H9 (cell line): ENCODE results near the gene DUOX1. TPM values are rescaled to one million over a fixed set of nuclear protein-coding genes. Genes with fewer than 3 reads are reported as not detected.

Source experiments
- DNase-seq: peaks from one replicate; pipeline ENCODE4 v3.0.0-alpha.2; 2017
- H2AFZ ChIP-seq: one replicate; pipeline ENCODE4 v1.6.1; 2013; ENCODE audit warnings: mild to moderate bottlenecking, low read length, control low read depth, moderate library complexity
- H2AK5ac ChIP-seq: 2 replicates; pipeline ENCODE4 v1.6.1; 2013; ENCODE audit warnings: low read length, control low read depth, mixed read lengths; ENCODE audit not compliant: insufficient read length
- H2BK120ac ChIP-seq: one replicate; pipeline ENCODE4 v1.6.1; 2013; ENCODE audit warnings: low read depth, mild to moderate bottlenecking, low read length, control low read depth, inconsistent platforms; ENCODE audit not compliant: poor library complexity, severe bottlenecking
- H2BK12ac ChIP-seq: 2 replicates; pipeline ENCODE4 v1.6.1; 2013; ENCODE audit warnings: low read length, control low read depth, mixed read lengths, low read depth; ENCODE audit not compliant: insufficient read length
- H2BK15ac ChIP-seq: 2 replicates; pipeline ENCODE4 v1.6.1; 2013; ENCODE audit warnings: low read depth, low read length, control low read depth
- H2BK20ac ChIP-seq: one replicate; pipeline ENCODE4 v1.6.1; 2013; ENCODE audit warnings: low read depth, mild to moderate bottlenecking, low read length, control low read depth, inconsistent platforms; ENCODE audit not compliant: poor library complexity, severe bottlenecking
- H2BK5ac ChIP-seq: 2 replicates; pipeline ENCODE4 v1.6.1; 2013; ENCODE audit warnings: low read length, control low read depth, mixed read lengths; ENCODE audit not compliant: insufficient read length
- H3K14ac ChIP-seq: 2 replicates; pipeline ENCODE4 v1.6.1; 2013; ENCODE audit warnings: low read length, control low read depth; ENCODE audit not compliant: insufficient read depth
- H3K18ac ChIP-seq: 2 replicates; pipeline ENCODE4 v1.6.1; 2013; ENCODE audit warnings: low read depth, mild to moderate bottlenecking, mixed read lengths, low read length, control low read depth; ENCODE audit not compliant: insufficient read length
- H3K23ac ChIP-seq: 2 replicates; pipeline ENCODE4 v1.6.1; 2013; ENCODE audit warnings: low read length, control low read depth, mixed read lengths, low read depth; ENCODE audit not compliant: insufficient read length
- H3K23me2 ChIP-seq: 2 replicates; pipeline ENCODE4 v1.6.1; 2013; ENCODE audit warnings: low read depth, mild to moderate bottlenecking, mixed read lengths, low read length, control low read depth; ENCODE audit not compliant: insufficient read length, poor library complexity, severe bottlenecking
- H3K27ac ChIP-seq: 2 replicates; pipeline ENCODE4 v1.5.1; 2013; ENCODE audit warnings: low read length, control low read depth, mixed read lengths, low read depth; ENCODE audit not compliant: insufficient read length
- H3K27me3 ChIP-seq: 2 replicates; pipeline ENCODE4 v1.6.1; 2013; ENCODE audit warnings: low read length, control low read depth, inconsistent platforms; ENCODE audit not compliant: insufficient read depth
- H3K4ac ChIP-seq: 2 replicates; pipeline ENCODE4 v1.6.1; 2013; ENCODE audit warnings: low read depth, mild to moderate bottlenecking, control low read depth, inconsistent platforms, low read length, moderate library complexity
- H3K4me1 ChIP-seq: 2 replicates; pipeline ENCODE4 v1.6.1; 2013; ENCODE audit warnings: low read length, control low read depth, inconsistent platforms; ENCODE audit not compliant: insufficient read depth
- H3K4me2 ChIP-seq: 2 replicates; pipeline ENCODE4 v1.6.1; 2013; ENCODE audit warnings: low read length, control low read depth, mixed read lengths; ENCODE audit not compliant: insufficient read length, insufficient read depth
- H3K56ac ChIP-seq: 2 replicates; pipeline ENCODE4 v1.6.1; 2013; ENCODE audit warnings: low read depth, mild to moderate bottlenecking, mixed read lengths, low read length, control low read depth; ENCODE audit not compliant: insufficient read length
- H3K79me1 ChIP-seq: 2 replicates; pipeline ENCODE4 v1.6.1; 2013; ENCODE audit warnings: low read depth, mild to moderate bottlenecking, moderate library complexity, low read length, control low read depth, inconsistent platforms; ENCODE audit not compliant: insufficient read depth, poor library complexity, severe bottlenecking
- H3K79me2 ChIP-seq: 2 replicates; pipeline ENCODE4 v1.6.1; 2013; ENCODE audit warnings: low read length, control low read depth, inconsistent platforms; ENCODE audit not compliant: insufficient read depth
- H3K9ac ChIP-seq: 2 replicates; pipeline ENCODE4 v1.6.1; 2013; ENCODE audit warnings: low read length, control low read depth, mixed read lengths; ENCODE audit not compliant: insufficient read length; ENCODE audit errors: extremely low read depth
- H3K9me3 ChIP-seq: one replicate; pipeline ENCODE4 v1.6.1; 2013; ENCODE audit warnings: low read depth, low read length, inconsistent platforms; ENCODE audit not compliant: control insufficient read depth
- H3T11ph ChIP-seq: one replicate; pipeline ENCODE4 v1.6.1; 2013; ENCODE audit warnings: mild to moderate bottlenecking, low read length, control low read depth, inconsistent platforms
- H4K20me1 ChIP-seq: one replicate; pipeline ENCODE4 v1.6.1; 2013; ENCODE audit not compliant: control insufficient read depth, insufficient read length, insufficient read depth
- H4K5ac ChIP-seq: 2 replicates; pipeline ENCODE4 v1.6.1; 2013; ENCODE audit warnings: low read depth, mild to moderate bottlenecking, mixed read lengths, low read length, control low read depth; ENCODE audit not compliant: insufficient read length
- H4K8ac ChIP-seq: replicated peaks from 2 replicates; pipeline ENCODE4 v1.6.1; 2013; ENCODE audit warnings: low read length, control low read depth, mixed read lengths, low read depth; ENCODE audit not compliant: insufficient read length
- H4K91ac ChIP-seq: 2 replicates; pipeline ENCODE4 v1.6.1; 2013; ENCODE audit warnings: low read depth, mild to moderate bottlenecking, moderate library complexity, mixed read lengths, low read length, control low read depth; ENCODE audit not compliant: insufficient read length
- H3K27ac Mint-ChIP-seq, 3 experiments: 2 replicates in 2 of 3; 3 replicates in 1 of 3; pipeline ENCODE4 v1.8.0; 2020 to 2021; ENCODE audit warnings: mixed read lengths in 3 of 3, mild to moderate bottlenecking in 1 of 3, moderate library complexity in 1 of 3
- H3K27me3 Mint-ChIP-seq: 2 replicates; pipeline ENCODE4 v1.8.0; 2021; ENCODE audit warnings: low read depth, mild to moderate bottlenecking, moderate library complexity, mixed read lengths
- H3K36me3 Mint-ChIP-seq, 3 experiments: 2 replicates in 2 of 3; 3 replicates in 1 of 3; pipeline ENCODE4 v1.8.0; 2020 to 2021; ENCODE audit warnings: low read depth in 3 of 3, mixed read lengths in 3 of 3; ENCODE audit not compliant: insufficient read depth in 1 of 3
- H3K4me1 Mint-ChIP-seq, 2 experiments: 2 replicates each; pipeline ENCODE4 v1.8.0; 2020; ENCODE audit warnings: mixed read lengths in 2 of 2
- H3K4me3 Mint-ChIP-seq, 2 experiments: 2 replicates in 1 of 2; 3 replicates in 1 of 2; pipeline ENCODE4 v1.8.0; 2020 to 2021; ENCODE audit warnings: mild to moderate bottlenecking in 2 of 2, mixed read lengths in 2 of 2, moderate library complexity in 1 of 2
- H3K9me3 Mint-ChIP-seq, 2 experiments: 2 replicates in 1 of 2; 3 replicates in 1 of 2; pipeline ENCODE4 v1.8.0; 2020; ENCODE audit warnings: mild to moderate bottlenecking in 2 of 2, mixed read lengths in 2 of 2, moderate library complexity in 1 of 2
- CTCF ChIP-seq: fragments of 200-600 bp; sonication (generic); conservative IDR thresholded peaks from 3 replicates; pipeline ENCODE4 v1.8.0; 2021; ENCODE audit warnings: antibody characterized with exemption, mild to moderate bottlenecking
- WGBS: extraction: QIAGEN DNeasy Blood & Tissue Kit; methylation state at CpG from one replicate; pipeline ENCODE4 v1.1.7; 2013; ENCODE audit warnings: missing lambda C conversion rate, low lambda C conversion rate, mixed read lengths; ENCODE audit not compliant: insufficient read length; ENCODE audit errors: extremely low coverage; 5-methylcytosine and 5-hydroxymethylcytosine counted together
- total RNA-seq: library from RNA; stranded (reverse); gene quantifications from 2 replicates; pipeline ENCODE4 v1.2.1, GENCODE V29; 2021

Gene DUOX1
- total RNA-seq, 1 experiment from 2014 or later = 2.6 TPM

GRCh38 chr15:45084163-45084562 lies 45.6 kb upstream of the DUOX1 start:
- Mint-ChIP-seq H3K9me3 (no peaks in the 10 kb centered on the region), H3K4me3 (no peak overlapping the region), H3K36me3 (no peaks in the 10 kb centered on the region), H3K4me1 (peaks cover 0 to 1% of the 10 kb centered on the region in 2 experiments; a peak in 1 of 4 replicates), H3K27ac (no peak overlapping the region), H3K27me3 (peaks cover 12% of the 10 kb centered on the region)
- H3K56ac ChIP-seq = no peak overlapping the region
- H4K91ac ChIP-seq = no peak overlapping the region
- WGBS = no CpG with 5 or more reads among the region's 3 CpGs
- no peak overlapping the region for H3K4me2 ChIP-seq
- H3K14ac ChIP-seq = no peak overlapping the region
- H3K4me1 ChIP-seq = no peaks in the 10 kb centered on the region
- H2AK5ac ChIP-seq = no peak overlapping the region
- no peak overlapping the region for H2BK120ac ChIP-seq
- no peaks in the 10 kb centered on the region for H3K27me3 ChIP-seq
- no peak overlapping the region for H3K18ac ChIP-seq
- no peaks in the 10 kb centered on the region for H4K20me1 ChIP-seq
- no peak overlapping the region for H3K9ac ChIP-seq
- H3K23ac ChIP-seq = no peak overlapping the region
- H3K79me2 ChIP-seq = no peaks in the 10 kb centered on the region
- H3K9me3 ChIP-seq = no peaks in the 10 kb centered on the region
- no peaks in the 10 kb centered on the region for H3K79me1 ChIP-seq
- no peaks in the 10 kb centered on the region for H3K23me2 ChIP-seq
- H4K5ac ChIP-seq = no peak overlapping the region
- no peak overlapping the region for H2AFZ ChIP-seq
- TF ChIP-seq CTCF = no peak
- no peak overlapping the region for H3K27ac ChIP-seq
- H3K4ac ChIP-seq = no peak overlapping the region
- H4K8ac ChIP-seq = no peak overlapping the region
- no peak overlapping the region for H3T11ph ChIP-seq
- no peak overlapping the region for H2BK20ac ChIP-seq
- H2BK15ac ChIP-seq = no peak overlapping the region
- no peak overlapping the region for H2BK12ac ChIP-seq
- no peak for DNase-seq
- no peak overlapping the region for H2BK5ac ChIP-seq
